ENCODE data around the gene PKDREJ. TPM values are rescaled to one million over a fixed set of nuclear protein-coding genes. Genes with fewer than 3 reads are reported as not detected.

Gene PKDREJ
- total and polyA plus RNA-seq, 4 donors: 0.02 to 0.06 (median 0.03) TPM

DNA sequence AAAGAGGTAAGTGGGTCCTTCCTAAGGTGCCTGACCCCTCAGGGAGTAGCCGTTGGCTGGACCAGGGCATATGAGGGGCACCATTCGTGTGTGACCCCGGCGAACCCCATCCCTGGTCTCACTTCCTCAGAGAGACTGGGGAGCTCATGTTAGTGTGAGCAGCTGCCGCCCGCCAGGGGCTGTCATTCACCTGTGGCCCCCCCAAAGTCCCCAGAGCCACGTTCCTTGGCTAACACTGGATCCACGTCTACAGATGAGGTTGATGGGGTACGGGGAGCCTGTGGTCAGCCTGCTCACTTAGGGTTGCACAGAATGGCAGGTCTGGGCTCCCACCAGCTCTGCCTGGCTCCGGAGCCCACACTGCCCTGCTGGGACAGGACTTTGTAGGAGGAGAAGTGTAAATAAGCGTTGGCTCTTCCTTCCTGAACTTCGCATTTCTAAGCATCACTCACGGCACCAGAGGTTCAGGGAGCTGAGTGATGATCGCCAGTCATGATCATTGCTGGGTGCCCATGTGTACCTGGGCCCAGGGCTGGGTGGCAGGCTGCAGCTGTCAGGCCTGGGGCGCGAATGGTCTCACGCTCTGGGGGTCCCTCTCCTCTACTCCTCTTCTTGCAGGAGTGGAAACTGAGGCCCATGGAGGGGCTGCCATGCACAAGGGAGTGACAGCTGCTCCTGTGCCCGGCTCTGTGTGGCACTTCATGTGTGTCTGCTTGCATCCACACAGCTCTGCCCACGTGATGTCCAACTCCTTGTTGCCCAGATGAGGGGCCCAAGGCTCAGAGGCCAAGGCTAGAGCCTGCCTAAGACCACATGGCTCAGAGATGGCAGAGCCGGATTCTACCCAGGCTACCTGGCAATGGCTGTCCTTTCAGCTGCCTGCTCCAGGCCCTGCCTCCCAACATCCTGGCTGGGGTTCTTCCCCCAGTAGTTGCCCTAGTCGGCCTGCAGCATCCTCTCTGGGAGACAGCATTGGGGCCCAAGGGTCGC is 15.8 kb upstream of the PKDREJ start:
- DNase-seq: no peak

DNA sequence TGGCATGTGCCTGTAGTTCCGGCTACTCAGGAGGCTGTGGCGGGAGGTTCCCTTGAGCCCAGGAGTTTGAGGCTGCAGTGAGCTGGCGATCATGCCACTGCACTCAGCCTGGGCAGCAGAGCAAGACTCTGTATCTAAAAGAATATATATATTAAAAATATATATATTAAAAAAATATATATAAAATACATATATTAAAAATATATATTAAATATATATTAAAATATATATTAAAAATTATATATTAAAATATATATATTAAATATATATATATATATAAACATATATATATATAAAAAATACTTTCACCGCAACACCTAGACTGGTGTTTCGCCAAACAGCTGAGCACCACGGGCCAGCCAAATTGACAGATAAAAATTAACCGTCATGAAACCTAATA is 13.4 kb upstream of the PKDREJ start:
- Histone ChIP-seq H3K9ac (ENCODE audit: insufficient read depth in 1 of 2, low read length in 2 of 2) (no peak overlapping the region), H3K36me3 (ENCODE audit: control insufficient read depth in 4 of 4, insufficient read depth in 4 of 4, low read length in 4 of 4) (peaks cover 11 to 72% (median 49%) of the 10 kb centered on the region in 4 donors), H3K4me1 (ENCODE audit: control insufficient read depth in 5 of 5, insufficient read depth in 5 of 5, low read length in 5 of 5) (no peaks in the 10 kb centered on the region), H3K27ac (ENCODE audit: low read depth in 1 of 2, low read length in 1 of 2) (no peak overlapping the region), H3K27me3 (ENCODE audit: control insufficient read depth in 3 of 3, insufficient read depth in 3 of 3, low read length in 2 of 3) (no peaks in the 10 kb centered on the region), H3K9me3 (ENCODE audit: control insufficient read depth in 4 of 4, insufficient read depth in 3 of 4, low read length in 3 of 4) (no peaks in the 10 kb centered on the region), H3K4me3 (no peak overlapping the region)
- WGBS, 2 donors: 98 to 99% methylated on average over 7 of the region's 7 CpGs
- DNase-seq (no peak), ATAC-seq (ENCODE audit: insufficient read depth, low FRiP score) (no peak)
- no peak for TF ChIP-seq CTCF (IDR thresholded peaks at IDR 0.05; ENCODE audit: control extremely low read depth, extremely low read depth)

More for the DNA sequence above, 15.8 kb upstream of the PKDREJ start:
- WGBS, 2 donors: 94 to 97% methylated on average over 22 of the region's 22 CpGs
- Histone ChIP-seq H3K4me3 (no peak overlapping the region), H3K27ac (ENCODE audit: low read depth in 1 of 2, low read length in 1 of 2) (no peak overlapping the region), H3K9me3 (ENCODE audit: control insufficient read depth in 4 of 4, insufficient read depth in 3 of 4, low read length in 3 of 4) (no peaks in the 10 kb centered on the region), H3K9ac (ENCODE audit: insufficient read depth in 1 of 2, low read length in 2 of 2) (no peak overlapping the region), H3K27me3 (ENCODE audit: control insufficient read depth in 3 of 3, insufficient read depth in 3 of 3, low read length in 2 of 3) (no peaks in the 10 kb centered on the region), H3K4me1 (ENCODE audit: control insufficient read depth in 5 of 5, insufficient read depth in 5 of 5, low read length in 5 of 5) (no peaks in the 10 kb centered on the region), H3K36me3 (ENCODE audit: control insufficient read depth in 4 of 4, insufficient read depth in 4 of 4, low read length in 4 of 4) (peaks cover 14 to 68% (median 42%) of the 10 kb centered on the region in 4 donors)
- ATAC-seq (ENCODE audit: insufficient read depth, low FRiP score): no peak
- TF ChIP-seq CTCF (IDR thresholded peaks at IDR 0.05; ENCODE audit: control extremely low read depth, extremely low read depth): no peak

DNA sequence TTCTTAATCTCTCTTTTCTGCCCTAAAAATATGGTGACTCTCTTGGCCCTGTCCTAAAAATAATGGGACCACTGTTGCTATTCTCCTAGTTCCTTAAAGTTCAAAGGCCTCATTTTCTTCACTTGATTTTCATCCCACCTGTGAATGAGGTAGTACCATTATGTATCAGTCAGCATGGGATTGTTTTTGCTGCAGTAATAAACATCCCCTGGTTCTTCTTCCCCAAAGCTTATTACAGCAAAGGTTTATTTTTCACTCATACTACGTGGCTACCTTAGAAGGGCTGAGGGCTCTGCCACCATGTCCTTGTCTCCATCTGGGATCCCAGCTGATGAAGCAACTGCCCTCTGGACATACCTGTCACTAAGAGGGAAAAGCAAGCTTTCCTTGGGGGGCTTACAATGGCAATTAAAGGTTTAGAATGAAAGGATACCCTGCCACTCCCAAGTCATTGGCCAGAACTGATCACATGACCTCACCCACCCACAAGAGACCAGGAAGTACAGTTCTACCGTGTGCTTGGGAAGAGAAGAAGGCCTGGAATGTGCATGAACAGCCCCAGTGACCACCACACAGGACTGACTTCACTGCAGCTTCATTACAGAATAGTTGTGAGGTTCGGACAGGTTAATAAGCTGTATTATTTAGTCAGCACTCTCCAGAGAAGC is 12.4 kb upstream of the PKDREJ start:
- Histone ChIP-seq H3K27me3 (ENCODE audit: control insufficient read depth in 3 of 3, insufficient read depth in 3 of 3, low read length in 2 of 3) (no peaks in the 10 kb centered on the region), H3K36me3 (ENCODE audit: control insufficient read depth in 4 of 4, insufficient read depth in 4 of 4, low read length in 4 of 4) (peaks cover 10 to 64% (median 43%) of the 10 kb centered on the region in 4 donors), H3K9ac (ENCODE audit: insufficient read depth in 1 of 2, low read length in 2 of 2) (no peak overlapping the region), H3K9me3 (ENCODE audit: control insufficient read depth in 4 of 4, insufficient read depth in 3 of 4, low read length in 3 of 4) (no peaks in the 10 kb centered on the region), H3K4me1 (ENCODE audit: control insufficient read depth in 5 of 5, insufficient read depth in 5 of 5, low read length in 5 of 5) (no peaks in the 10 kb centered on the region), H3K4me3 (no peak overlapping the region), H3K27ac (ENCODE audit: low read depth in 1 of 2, low read length in 1 of 2) (no peak overlapping the region)
- no peak for TF ChIP-seq CTCF (IDR thresholded peaks at IDR 0.05; ENCODE audit: control extremely low read depth, extremely low read depth)
- no peak for ATAC-seq (ENCODE audit: insufficient read depth, low FRiP score)
- DNase-seq: no peak
- WGBS, 2 donors: 76 to 83% methylated on average over 3 of the region's 3 CpGs

All from lung (tissue), 12 donors.